VCaP (cell line): ENCODE data around the gene COL1A1.

Source experiments
- H3K27ac ChIP-seq: fragments of 450-650 bp; 2 replicates; pipeline ENCODE4 v1.5.1; 2017
- CTCF ChIP-seq: fragments of 450-650 bp; conservative IDR thresholded peaks from 2 replicates; pipeline ENCODE4 v1.5.1; 2017; ENCODE audit warnings: mild to moderate bottlenecking, moderate library complexity

The COL1A1 gene

DNA sequence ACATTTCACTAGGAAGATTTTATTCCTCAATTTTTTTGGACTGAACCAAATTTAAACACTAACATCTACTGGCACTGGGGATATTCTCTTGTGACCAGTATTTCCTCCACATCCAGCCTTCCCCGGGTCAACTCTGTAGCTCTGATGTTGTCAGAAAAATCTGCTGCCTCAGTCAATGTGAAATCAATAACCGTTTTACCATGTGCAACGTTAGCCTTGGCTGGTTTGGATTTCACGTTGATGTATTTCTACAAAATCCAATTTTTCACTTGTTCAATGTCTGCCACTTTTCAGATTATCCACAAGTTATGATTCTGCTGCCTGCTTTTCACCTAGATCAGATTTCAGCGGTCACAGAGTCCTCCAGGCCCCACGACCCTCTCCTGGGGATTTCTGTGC is 28.5 kb downstream of the COL1A1 start:
- H3K27ac ChIP-seq, result no peak overlapping the region
- no peak for TF ChIP-seq CTCF

DNA sequence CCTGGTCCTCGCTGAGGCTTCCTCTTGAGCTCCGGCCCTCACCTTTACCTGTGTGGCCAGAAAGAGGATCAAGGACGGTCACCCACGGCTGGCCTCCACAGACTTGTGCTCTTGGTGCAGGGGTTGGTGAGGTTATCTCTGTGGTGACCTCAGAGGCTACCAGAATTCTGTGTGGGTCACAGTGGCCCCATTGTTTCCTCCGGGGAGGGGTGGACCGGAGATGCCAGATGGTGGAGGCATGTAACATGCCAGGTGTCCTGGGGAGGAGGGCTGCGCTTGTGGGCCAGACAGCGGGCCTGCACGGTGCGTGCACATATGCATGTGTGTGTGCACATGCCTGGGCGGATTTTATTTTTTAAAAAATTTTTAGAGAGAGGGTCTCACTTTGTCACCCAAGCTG is 29.3 kb downstream of the COL1A1 start:
- no peak for TF ChIP-seq CTCF
- no peak overlapping the region for H3K27ac ChIP-seq

- no peak for TF ChIP-seq CTCF
- no peak overlapping the region for H3K27ac ChIP-seq
Measured at GRCh38 chr17:50171371-50172071, 29.9 kb downstream of the COL1A1 start.

DNA sequence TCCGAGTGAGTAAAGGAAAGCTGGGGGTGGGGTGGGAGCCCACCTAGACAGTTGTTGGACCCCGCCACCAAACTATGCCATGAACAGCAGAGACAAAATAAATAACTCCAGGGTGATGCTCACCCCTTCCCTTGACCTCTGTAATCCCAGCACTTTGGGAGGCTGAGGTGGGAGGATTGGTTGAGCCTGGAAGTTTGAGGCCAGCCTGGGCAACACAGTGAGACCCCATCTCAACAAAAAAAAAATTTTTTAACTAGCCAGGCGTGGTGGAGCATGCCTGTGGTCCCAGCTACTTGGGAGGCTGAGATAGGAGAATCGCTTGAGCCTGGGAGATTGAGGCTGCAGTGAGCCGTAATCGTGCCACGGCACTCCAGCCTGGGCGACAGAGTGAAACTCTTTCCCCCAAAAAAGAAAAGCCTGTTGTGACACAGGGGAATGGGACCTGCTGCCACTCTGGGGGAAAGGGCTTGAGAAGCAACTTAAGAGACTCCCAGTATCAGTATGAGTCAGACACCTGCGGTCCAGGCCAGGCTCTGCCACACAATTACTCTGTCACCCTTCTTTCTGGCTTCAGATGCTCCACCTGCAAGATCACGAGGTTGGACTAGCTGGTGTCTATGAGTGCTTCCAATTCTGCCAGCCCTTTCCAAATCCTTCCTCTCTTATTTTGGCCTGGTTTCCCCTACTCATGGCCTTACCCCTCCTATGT is 30.6 kb downstream of the COL1A1 start:
- TF ChIP-seq CTCF, result no peak
- no peak overlapping the region for H3K27ac ChIP-seq

GRCh38 chr17:50169881-50170459 is 31.5 kb downstream of the COL1A1 start:
- H3K27ac ChIP-seq, result no peak overlapping the region

GRCh38 chr17:50169121-50169764 is 32.2 kb downstream of the COL1A1 start:
- TF ChIP-seq CTCF, result peak; percentile 88
- no peak overlapping the region for H3K27ac ChIP-seq

More at GRCh38 chr17:50169881-50170459, 31.5 kb downstream of the COL1A1 start:
- no peak for TF ChIP-seq CTCF

- no peak for TF ChIP-seq CTCF
- no peak overlapping the region for H3K27ac ChIP-seq
Measured at GRCh38 chr17:50168319-50168718, 33.1 kb downstream of the COL1A1 start.
